Lower lobe of right lung (tissue), 2 donors: Measurements from ENCODE around the gene SLC16A5. TPM values are rescaled to one million over a fixed set of nuclear protein-coding genes. Genes with fewer than 3 reads are reported as not detected.

Experiments
- ATAC-seq, 2 donors: fragments of 200-7000 bp; cut with Tn5 transposase; one replicate each; pipeline ENCODE4 v1.9.1; 2020 to 2022; ENCODE audit warnings: mild to moderate bottlenecking in 2 of 2, moderate library complexity in 2 of 2
- DNase-seq: peaks from one replicate; pipeline ENCODE4 v3.0.0-alpha.2; 2020
- H3K27ac ChIP-seq: fragments of 200-600 bp; one replicate; pipeline ENCODE4 v1.8.0; 2022
- H3K27me3 ChIP-seq: fragments of 200-600 bp; one replicate; pipeline ENCODE4 v1.8.0; 2022; ENCODE audit warnings: low read depth
- H3K36me3 ChIP-seq: fragments of 200-600 bp; one replicate; pipeline ENCODE4 v1.8.0; 2022; ENCODE audit warnings: mild to moderate bottlenecking
- H3K4me1 ChIP-seq: fragments of 200-600 bp; one replicate; pipeline ENCODE4 v1.8.0; 2022
- H3K4me3 ChIP-seq: fragments of 200-600 bp; one replicate; pipeline ENCODE4 v1.8.0; 2022; ENCODE audit warnings: mild to moderate bottlenecking
- H3K9me3 ChIP-seq: fragments of 200-600 bp; one replicate; pipeline ENCODE4 v1.8.0; 2022
- CTCF ChIP-seq: fragments of 200-600 bp; IDR thresholded peaks from one replicate; pipeline ENCODE4 v1.8.0; 2022; ENCODE audit warnings: antibody characterized with exemption, mild to moderate bottlenecking
- intact Hi-C: fragments of 100-400 bp; cut with DNase I; formaldehyde crosslinking; loops from one replicate; pipeline ENCODE4 v1.11.0; 2022
- total RNA-seq: library from RNA; stranded (reverse); fragmentation: NEBNext Ultra II Directional; extraction: Animal tissue kit (Norgen Biotek cat#: 25700); gene quantifications from one replicate; pipeline ENCODE4 v1.2.1, GENCODE V29; 2021
- donor health status: DM: no; HTN: yes; CAD: no; lungs with severe emphysema.

SLC16A5 gene
- total RNA-seq, 1 donor from 2014 or later, result 32.3 TPM

GRCh38 chr17:75109046-75109406 lies 21.3 kb downstream of the SLC16A5 start:
- H3K4me1 ChIP-seq, result peaks cover 44% of the 10 kb centered on the region
- H3K36me3 ChIP-seq, result peaks cover 8% of the 10 kb centered on the region
- no peaks in the 10 kb centered on the region for H3K9me3 ChIP-seq
- no peak for TF ChIP-seq CTCF
- peak overlapping the region; percentile 96 for H3K4me3 ChIP-seq
- no peak for ATAC-seq
- DNase-seq, result no peak
- H3K27me3 ChIP-seq, result no peaks in the 10 kb centered on the region
- intact Hi-C loops, result no loop called here
- H3K27ac ChIP-seq, result peak overlapping the region; percentile 89

- peak within 1 kb of the TSS; percentile 89 for H3K27ac ChIP-seq
- TF ChIP-seq CTCF, result no peak
- no peaks in the 10 kb centered on the region for H3K9me3 ChIP-seq
- H3K4me3 ChIP-seq, result peak within 1 kb of the TSS; percentile 96
- peaks cover 46% of the 10 kb centered on the region for H3K4me1 ChIP-seq
- ATAC-seq (peak; percentile 90 to 91), DNase-seq (peak; percentile 95)
- peaks cover 6% of the 10 kb centered on the region for H3K36me3 ChIP-seq
- H3K27me3 ChIP-seq, result no peaks in the 10 kb centered on the region
- intact Hi-C loops, result loop anchor here (10.0 kb wide), 1 partner anchor 65 kb away; no protein-coding TSS in a partner anchor
Measured at GRCh38 chr17:75109407-75110233, 21.9 kb downstream of the SLC16A5 start, which contains the start of gene ARMC7. ARMC7 (plus strand) TSS chr17:75109969; CDS start chr17:75110289, 320 bp downstream.

GRCh38 chr17:75110234-75110937 lies 22.6 kb downstream of the SLC16A5 start:
- Histone ChIP-seq H3K4me1 (peaks cover 54% of the 10 kb centered on the region), H3K9me3 (no peaks in the 10 kb centered on the region), H3K4me3 (peak overlapping the region; percentile 96), H3K36me3 (no peaks in the 10 kb centered on the region), H3K27ac (peak overlapping the region; percentile 89), H3K27me3 (no peaks in the 10 kb centered on the region)
- peak; percentile 5 to 9 for ATAC-seq
- TF ChIP-seq CTCF, result no peak
- intact Hi-C loops, result loop anchor here (10.0 kb wide), 1 partner anchor 64 kb away; no protein-coding TSS in a partner anchor
- DNase-seq, result peak; percentile 60

- Histone ChIP-seq H3K4me3 (no peak overlapping the region), H3K36me3 (peaks cover 8% of the 10 kb centered on the region), H3K4me1 (peaks cover 61% of the 10 kb centered on the region), H3K27me3 (no peaks in the 10 kb centered on the region), H3K27ac (no peak overlapping the region), H3K9me3 (no peaks in the 10 kb centered on the region)
- ATAC-seq (no peak), DNase-seq (no peak)
- intact Hi-C loops, result loop anchor here (10.0 kb wide), 1 partner anchor 63 kb away; no protein-coding TSS in a partner anchor
- no peak for TF ChIP-seq CTCF
Measured at GRCh38 chr17:75111777-75112335, 24.1 kb downstream of the SLC16A5 start.

- peak overlapping the region; percentile 91 for H3K27ac ChIP-seq
- H3K36me3 ChIP-seq, result peaks cover 8% of the 10 kb centered on the region
- H3K4me3 ChIP-seq, result peak overlapping the region; percentile 71
- peak; percentile 81 to 86 for ATAC-seq
- peak; percentile 95 for TF ChIP-seq CTCF
- H3K4me1 ChIP-seq, result peaks cover 60% of the 10 kb centered on the region
- intact Hi-C loops, result loop anchor here (10.0 kb wide), 1 partner anchor 61 kb away; no protein-coding TSS in a partner anchor
- no peaks in the 10 kb centered on the region for H3K27me3 ChIP-seq
- H3K9me3 ChIP-seq, result no peaks in the 10 kb centered on the region
- peak; percentile 87 for DNase-seq
Measured at GRCh38 chr17:75113798-75114551, 26.2 kb downstream of the SLC16A5 start.
